CD1c-positive myeloid dendritic cell (primary cell): ENCODE results near the gene ATXN1.

ENCODE experiments used
- DNase-seq: peaks from one replicate; pipeline ENCODE4 v3.0.0-alpha.2; 2016; ENCODE audit errors: extremely low spot score

Gene ATXN1

GRCh38 chr6:16762268-16762549 is 949 bp upstream of the ATXN1 start:
- DNase-seq: peak; percentile 85

- DNase-seq: peak; percentile 90
These were observed 409 bp upstream of the ATXN1 start for GRCh38 chr6:16761471-16762267.

GRCh38 chr6:16759646-16760515 is 1.4 kb downstream of the ATXN1 start:
- DNase-seq: peak; percentile 86

DNA sequence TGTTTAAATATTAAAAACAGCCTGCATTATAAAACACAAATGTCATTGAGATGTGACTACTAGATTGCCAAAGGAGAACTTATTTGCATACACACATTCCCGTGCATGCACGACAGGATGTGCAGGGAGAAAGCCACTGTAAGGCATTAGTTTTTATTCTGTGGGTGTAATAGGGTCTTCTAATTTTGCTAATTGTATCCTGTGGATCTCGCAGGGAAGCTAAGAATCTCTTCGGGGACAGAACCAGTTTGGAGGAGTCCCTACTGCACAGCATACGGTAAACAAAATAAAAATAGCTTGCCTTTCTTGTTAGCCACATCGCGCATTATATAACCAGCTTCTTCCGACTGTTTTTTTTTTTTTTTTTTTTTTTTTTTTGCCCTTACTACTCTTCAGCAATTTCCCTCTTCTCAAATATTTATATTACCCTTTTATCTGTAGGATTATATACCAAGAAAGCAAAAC is 2.0 kb downstream of the ATXN1 start:
- DNase-seq: peak; percentile 63

GRCh38 chr6:16758163-16758975 is 2.9 kb downstream of the ATXN1 start:
- DNase-seq: peak; percentile 49

DNA sequence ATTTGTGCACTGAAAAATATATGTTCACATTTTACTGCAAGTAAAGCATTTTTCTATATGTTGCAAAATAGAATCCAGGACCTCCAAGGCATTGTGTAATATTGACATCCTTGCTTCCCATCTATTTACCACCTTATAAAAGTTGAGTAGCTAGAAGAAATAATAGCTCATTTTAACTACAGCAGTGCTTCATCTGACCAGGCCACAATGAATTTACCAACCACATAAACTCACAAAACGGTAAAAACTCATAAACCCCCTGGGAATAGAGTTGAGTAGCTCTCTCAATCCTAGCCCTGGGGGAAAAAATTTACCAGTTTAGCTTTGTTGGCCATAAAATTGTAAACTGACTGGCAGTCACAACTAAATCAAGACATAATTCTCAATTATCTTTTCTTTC is 3.9 kb downstream of the ATXN1 start:
- no peak for DNase-seq

- peak; percentile 74 for DNase-seq
These were observed 4.5 kb downstream of the ATXN1 start for GRCh38 chr6:16756660-16757255.

GRCh38 chr6:16755544-16755943 is 5.7 kb downstream of the ATXN1 start:
- peak; percentile 37 for DNase-seq

- no peak for DNase-seq
These were observed 6.4 kb downstream of the ATXN1 start for GRCh38 chr6:16754876-16755275.

DNA sequence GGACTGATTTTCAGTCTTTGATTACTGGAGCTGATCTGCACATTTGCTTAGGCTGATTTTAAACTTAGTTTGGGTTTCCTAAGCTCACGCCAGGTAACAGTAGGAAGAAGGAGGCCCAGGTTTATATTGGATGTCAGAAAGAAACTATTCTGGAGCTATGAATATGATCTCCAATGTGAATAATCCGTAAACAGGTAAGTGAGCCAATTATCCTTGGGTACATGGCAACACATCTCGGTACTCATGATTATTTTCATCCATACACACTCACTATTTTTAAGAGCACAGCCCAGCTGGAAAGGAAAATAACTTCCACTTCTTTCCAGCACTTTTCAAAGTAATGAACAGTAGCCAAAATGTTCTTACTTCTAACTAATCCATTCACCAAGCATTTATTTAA is 7.0 kb downstream of the ATXN1 start:
- DNase-seq: no peak

DNA sequence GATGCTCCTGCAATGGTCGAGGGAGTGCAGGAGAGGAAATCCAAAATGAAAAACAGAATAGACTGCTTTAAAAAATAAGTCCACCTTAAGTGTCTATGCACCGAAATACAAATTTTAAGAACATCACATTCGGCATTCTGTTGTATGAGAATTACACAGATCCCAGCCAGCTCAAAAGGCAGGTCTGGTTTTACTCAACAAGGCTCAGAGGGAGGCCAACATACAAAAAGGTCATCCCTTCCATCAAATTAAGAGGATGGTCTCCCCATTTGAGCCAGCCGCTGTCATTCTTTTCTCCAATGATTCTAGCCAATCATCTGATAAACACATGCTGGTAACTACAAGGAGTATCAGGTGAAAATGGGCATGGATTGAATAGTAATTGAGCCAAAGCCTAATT is 7.9 kb downstream of the ATXN1 start:
- DNase-seq: no peak

GRCh38 chr6:16752206-16752866 is 8.9 kb downstream of the ATXN1 start:
- DNase-seq: peak; percentile 93

DNA sequence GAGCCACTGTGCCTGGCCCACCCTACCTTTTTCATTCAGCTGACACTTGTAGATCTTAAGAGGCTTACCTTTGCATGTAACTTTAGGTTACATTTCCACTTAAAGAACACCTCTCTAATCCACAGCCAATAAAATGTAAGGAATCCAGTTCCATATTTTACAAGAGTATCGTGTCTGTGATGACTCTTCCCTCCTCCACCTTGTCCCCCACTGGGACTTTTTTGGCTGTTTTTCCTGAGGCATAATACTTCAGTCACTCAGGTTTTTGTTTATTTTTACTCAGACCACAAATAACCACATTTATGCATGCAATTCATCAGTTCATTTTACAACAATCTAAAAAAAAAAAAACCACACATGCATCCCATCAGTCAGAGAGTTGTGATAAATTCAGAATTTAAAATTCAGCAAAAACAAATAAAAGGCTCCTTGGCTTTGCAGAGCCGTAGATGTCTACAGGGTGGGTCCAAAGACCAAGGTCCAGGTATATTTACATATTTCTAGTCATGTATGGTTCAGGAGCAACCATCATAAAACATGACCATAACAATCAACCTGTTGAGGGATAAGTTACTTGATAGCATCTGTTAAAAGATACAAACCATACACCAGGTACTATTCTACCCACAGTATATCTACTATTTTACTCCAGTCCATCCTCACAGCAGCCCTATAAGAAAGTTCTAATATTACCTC is 9.9 kb downstream of the ATXN1 start:
- no peak for DNase-seq

GRCh38 chr6:16750566-16750965 is 10.7 kb downstream of the ATXN1 start:
- DNase-seq: no peak

GRCh38 chr6:16749516-16750485 is 11.5 kb downstream of the ATXN1 start:
- DNase-seq: no peak

DNA sequence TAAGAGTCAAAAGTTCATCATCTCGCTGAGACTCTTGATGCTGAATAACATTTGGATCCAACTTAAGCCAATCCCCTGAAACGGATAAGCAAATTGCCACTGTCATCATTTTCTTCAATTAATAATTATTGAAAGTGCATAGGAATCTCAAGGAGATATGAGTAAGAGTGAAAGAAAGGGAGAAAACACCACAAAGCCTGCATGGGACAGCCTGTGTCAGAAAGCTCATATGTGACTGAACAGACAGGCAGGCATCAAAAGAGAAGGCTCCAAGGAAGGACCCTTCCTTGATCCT is 13.3 kb downstream of the ATXN1 start:
- DNase-seq: no peak

GRCh38 chr6:16747232-16748024 is 13.8 kb downstream of the ATXN1 start:
- DNase-seq: peak; percentile 55

DNA sequence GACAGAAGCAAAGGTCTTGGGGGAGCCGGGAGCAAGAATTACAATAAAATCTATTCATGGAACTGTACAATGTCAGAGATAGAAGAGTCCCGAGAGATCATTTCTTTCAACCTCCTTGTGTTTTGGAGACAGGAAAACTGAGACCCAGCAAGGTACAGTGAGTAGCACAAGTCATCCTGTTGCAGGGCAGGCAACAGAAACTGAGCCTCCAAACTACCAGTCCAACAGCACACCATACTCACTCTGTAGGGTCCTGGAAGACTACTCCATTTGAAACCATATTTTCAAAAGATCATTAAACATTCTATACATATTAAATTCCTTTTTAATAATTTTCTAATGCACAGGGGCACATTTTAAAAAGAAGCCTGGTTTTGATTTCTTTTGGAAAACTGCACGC is 14.4 kb downstream of the ATXN1 start:
- no peak for DNase-seq

DNA sequence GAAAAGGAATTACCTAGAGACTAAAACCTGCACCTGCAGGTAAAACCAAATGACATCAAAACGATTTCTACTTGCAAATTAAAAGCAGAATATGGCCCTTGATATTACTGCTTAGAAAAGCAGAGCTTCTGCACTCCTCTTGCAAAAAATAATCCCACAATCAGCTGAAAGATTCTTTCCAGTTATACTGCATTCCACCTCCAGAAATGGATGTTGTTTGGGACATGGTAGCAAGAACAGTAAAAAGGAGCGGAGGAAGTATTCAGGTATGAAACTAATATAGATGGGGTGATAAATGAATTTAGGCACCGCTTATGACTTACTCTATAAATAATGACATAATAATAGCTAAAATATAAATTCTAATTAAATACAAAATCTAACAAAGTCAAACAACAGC is 14.9 kb downstream of the ATXN1 start:
- no peak for DNase-seq
